GM12872 (cell line): ENCODE results near the gene ADCY2.

Source experiments
- TF ChIP-seq, protein P1 (sequence below): IDR thresholded peaks from 3 replicates; pipeline ENCODE4 v1.5.1; 2011; ENCODE audit warnings: low read depth, mild to moderate bottlenecking, low read length, moderate library complexity; ENCODE audit not compliant: insufficient read depth

Gene ADCY2

DNA sequence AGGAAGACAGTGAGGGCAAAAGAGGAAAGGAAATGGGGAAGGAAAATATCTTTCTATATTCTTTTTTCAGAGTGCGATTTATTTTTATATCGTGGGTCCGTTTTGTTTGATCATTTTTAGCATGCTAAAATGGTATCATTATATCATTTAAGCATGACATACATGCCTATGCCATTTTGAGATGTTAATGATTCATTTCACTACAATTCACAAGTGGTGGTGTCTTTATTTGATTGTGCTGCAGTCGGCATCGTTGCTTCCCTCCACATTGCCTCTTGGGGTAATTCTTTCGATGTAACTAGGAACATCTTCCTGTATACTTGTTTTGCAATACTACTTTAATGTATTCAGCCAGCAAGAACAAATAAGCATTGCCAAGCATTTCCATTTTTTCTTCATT lies 309.8 kb downstream of the ADCY2 start:
- TF ChIP-seq, protein P1, sequence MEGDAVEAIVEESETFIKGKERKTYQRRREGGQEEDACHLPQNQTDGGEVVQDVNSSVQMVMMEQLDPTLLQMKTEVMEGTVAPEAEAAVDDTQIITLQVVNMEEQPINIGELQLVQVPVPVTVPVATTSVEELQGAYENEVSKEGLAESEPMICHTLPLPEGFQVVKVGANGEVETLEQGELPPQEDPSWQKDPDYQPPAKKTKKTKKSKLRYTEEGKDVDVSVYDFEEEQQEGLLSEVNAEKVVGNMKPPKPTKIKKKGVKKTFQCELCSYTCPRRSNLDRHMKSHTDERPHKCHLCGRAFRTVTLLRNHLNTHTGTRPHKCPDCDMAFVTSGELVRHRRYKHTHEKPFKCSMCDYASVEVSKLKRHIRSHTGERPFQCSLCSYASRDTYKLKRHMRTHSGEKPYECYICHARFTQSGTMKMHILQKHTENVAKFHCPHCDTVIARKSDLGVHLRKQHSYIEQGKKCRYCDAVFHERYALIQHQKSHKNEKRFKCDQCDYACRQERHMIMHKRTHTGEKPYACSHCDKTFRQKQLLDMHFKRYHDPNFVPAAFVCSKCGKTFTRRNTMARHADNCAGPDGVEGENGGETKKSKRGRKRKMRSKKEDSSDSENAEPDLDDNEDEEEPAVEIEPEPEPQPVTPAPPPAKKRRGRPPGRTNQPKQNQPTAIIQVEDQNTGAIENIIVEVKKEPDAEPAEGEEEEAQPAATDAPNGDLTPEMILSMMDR: no peak

DNA sequence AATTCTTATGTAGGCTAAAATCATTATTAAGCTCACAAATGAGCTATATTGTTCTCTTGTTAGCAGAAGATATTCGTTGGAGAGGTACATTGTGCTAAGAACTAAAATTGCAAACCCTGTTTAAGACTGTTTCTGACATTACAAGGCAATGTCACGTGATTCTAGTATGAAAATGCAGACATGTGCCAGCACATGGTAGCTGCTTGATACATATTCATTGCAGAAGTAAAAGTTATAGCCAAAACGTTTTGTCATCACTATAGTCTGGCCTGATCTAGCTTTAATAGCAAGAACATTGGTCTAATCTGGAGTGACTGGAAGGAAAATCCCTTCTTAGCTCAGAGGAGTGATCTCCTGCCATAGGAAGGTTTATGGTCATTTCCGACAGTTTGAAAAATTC lies 310.3 kb downstream of the ADCY2 start:
- TF ChIP-seq, protein P1: no peak

DNA sequence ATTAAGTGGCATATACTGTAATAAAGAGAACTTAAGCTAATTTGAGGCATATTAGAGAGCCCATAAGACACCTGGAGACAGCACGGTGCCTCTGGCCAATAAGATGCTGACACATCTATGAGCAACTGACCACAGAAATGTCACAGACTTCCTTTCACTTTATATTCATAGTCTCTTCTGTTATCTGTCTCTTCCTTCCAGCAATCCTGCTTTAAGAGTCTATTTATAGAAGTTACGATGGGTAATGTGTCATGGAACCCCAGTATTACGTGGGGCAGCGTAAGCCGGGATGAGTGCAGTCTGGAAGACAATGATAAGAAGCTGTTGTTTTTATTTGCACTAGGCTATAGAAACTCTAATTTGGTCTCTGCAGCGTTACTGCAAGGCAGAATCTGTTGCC lies 318.2 kb downstream of the ADCY2 start:
- TF ChIP-seq, protein P1: no peak

DNA sequence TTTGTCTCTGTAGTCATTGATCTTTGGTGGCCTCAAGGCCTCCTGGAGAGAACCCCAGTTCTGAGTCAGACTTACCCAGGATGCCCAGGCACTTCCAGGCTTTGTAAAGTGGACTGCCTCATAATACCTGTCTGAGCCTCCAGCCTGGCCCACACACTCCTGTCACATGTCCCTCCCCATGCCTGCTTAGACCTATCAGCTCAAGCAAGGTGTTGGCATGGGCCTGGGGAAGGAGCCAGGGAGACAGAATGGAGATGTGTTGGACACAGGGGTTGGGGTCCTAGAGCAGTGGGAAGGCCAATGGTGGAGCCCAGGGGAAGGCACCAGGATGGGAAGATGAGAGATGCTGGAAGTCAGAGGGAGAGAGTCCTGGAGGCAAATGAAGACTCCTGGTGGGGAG lies 318.8 kb downstream of the ADCY2 start:
- TF ChIP-seq, protein P1: no peak

DNA sequence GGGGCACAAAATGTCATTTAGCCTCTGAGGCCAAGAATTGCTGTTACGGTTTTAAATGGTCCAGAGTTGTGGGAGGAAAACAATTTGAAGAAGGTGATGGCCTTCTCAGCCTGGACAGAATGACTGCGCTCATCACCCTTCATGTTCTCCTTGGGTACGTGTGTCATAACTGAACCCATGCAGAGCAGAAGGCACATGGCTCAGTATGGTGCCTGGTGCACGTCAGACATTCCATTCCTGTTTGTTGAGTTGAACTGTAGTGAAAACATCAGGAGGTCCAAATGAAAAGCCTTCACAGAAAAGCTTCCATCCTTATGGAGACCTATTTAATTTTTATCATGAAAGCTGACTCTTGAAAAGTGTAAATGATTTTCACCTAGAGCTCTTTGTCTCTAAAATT lies 321.8 kb downstream of the ADCY2 start:
- TF ChIP-seq, protein P1: no peak

DNA sequence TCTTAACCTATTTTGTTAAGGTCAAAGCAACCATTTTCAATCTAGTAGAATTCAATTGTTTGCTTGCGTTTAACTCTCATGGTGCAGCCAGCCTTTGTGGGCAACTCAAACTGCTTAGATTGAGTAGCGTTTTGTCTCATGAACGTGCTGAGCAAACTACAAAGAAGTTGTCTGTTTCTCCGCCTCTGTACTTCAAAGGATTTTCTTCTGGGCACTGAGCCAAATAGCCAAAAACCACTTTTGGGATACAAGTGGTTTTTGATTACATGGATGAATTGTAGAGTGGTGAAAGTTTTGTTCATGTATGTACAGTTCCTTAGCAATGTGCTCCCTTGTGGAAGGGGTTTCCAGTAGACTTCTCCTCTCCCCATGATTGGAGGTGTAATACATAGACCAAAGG lies 332.1 kb downstream of the ADCY2 start:
- TF ChIP-seq, protein P1: no peak

DNA sequence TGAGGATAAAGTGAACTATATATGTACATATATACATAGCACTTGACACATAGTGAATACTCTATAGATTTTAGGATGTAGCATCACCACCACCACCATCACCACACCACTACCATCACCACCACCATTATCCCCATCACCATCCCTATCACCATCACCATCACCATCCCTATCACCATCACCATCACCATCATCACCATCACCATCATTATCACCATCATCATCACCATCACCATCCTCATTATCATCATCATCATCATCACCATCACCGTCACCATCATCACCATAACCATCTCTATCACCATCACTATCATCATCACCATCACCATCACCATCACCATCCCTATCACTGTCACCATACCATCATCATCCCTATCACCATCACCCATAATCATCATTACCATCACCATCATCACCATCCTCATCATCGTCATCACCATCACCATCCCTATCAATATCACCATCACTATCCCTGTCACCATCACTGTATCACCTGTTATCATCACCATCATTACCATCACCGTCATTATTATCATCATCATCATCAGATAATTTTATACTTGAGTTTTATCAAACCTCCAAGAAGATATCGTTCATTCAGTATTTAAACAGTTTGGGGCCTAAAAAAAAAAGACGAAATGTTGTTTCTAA lies 345.6 kb downstream of the ADCY2 start:
- TF ChIP-seq, protein P1: no peak
